ENCODE measurements around the gene TRIM31. TPM values are rescaled to one million over a fixed set of nuclear protein-coding genes. Genes with fewer than 3 reads are reported as not detected.
A peak's percentile ranks its signal among the peaks of the same experiment; 100 is the strongest.

TRIM31 gene
- total RNA-seq, 1 donor from 2014 or later, result not detected

- no peak for TF ChIP-seq CTCF (IDR thresholded peaks at IDR 0.05; ENCODE audit: unreplicated experiment)
- H3K4me1 Mint-ChIP-seq (ENCODE audit: low read depth), result no peaks in the 10 kb centered on the region
Measured at GRCh38 chr6:30136570-30137286, 23.8 kb upstream of the TRIM31 start.

GRCh38 chr6:30135757-30136156, 22.9 kb upstream of the TRIM31 start, which contains the start of gene TRIM40:
TSS of gene TRIM40 (plus strand) at chr6:30136140. CDS start at chr6:30137037, 897 bp downstream.
- Mint-ChIP-seq H3K4me3 (ENCODE audit: low read depth) (no peak within 1 kb of the TSS), H3K27me3 (peaks cover 61% of the 10 kb centered on the region), H3K4me1 (ENCODE audit: low read depth) (peaks cover 1% of the 10 kb centered on the region), H3K27ac (no peak within 1 kb of the TSS), H3K9me3 (ENCODE audit: low read depth) (no peaks in the 10 kb centered on the region), H3K36me3 (ENCODE audit: insufficient read depth) (no peaks in the 10 kb centered on the region)
- TF ChIP-seq CTCF (IDR thresholded peaks at IDR 0.05; ENCODE audit: unreplicated experiment), result no peak
- no peak for DNase-seq (ENCODE audit: low spot score, unreplicated experiment)

More at GRCh38 chr6:30136570-30137286, 23.8 kb upstream of the TRIM31 start:
- no peak for DNase-seq (ENCODE audit: low spot score, unreplicated experiment)
- Mint-ChIP-seq H3K27me3 (peaks cover 61% of the 10 kb centered on the region), H3K27ac (no peak overlapping the region), H3K9me3 (ENCODE audit: low read depth) (no peaks in the 10 kb centered on the region), H3K4me3 (ENCODE audit: low read depth) (no peak overlapping the region), H3K36me3 (ENCODE audit: insufficient read depth) (no peaks in the 10 kb centered on the region)

- Mint-ChIP-seq H3K27me3 (peaks cover 63% of the 10 kb centered on the region), H3K9me3 (ENCODE audit: low read depth) (no peaks in the 10 kb centered on the region)
Measured at GRCh38 chr6:30135147-30135546, 22.3 kb upstream of the TRIM31 start.

GRCh38 chr6:30131947-30132497, 19.1 kb upstream of the TRIM31 start:
- Mint-ChIP-seq H3K36me3 (ENCODE audit: insufficient read depth) (no peaks in the 10 kb centered on the region), H3K4me3 (ENCODE audit: low read depth) (no peak overlapping the region), H3K27ac (no peak overlapping the region), H3K4me1 (ENCODE audit: low read depth) (peaks cover 5% of the 10 kb centered on the region), H3K9me3 (ENCODE audit: low read depth) (no peaks in the 10 kb centered on the region), H3K27me3 (peaks cover 72% of the 10 kb centered on the region)
- DNase-seq (ENCODE audit: low spot score, unreplicated experiment), result no peak
- TF ChIP-seq CTCF (IDR thresholded peaks at IDR 0.05; ENCODE audit: unreplicated experiment), result no peak

More at GRCh38 chr6:30135147-30135546, 22.3 kb upstream of the TRIM31 start:
- no peak for TF ChIP-seq CTCF (IDR thresholded peaks at IDR 0.05; ENCODE audit: unreplicated experiment)
- H3K4me3 Mint-ChIP-seq (ENCODE audit: low read depth), result no peak overlapping the region
- H3K36me3 Mint-ChIP-seq (ENCODE audit: insufficient read depth), result no peaks in the 10 kb centered on the region
- H3K27ac Mint-ChIP-seq, result no peak overlapping the region
- no peak for DNase-seq (ENCODE audit: low spot score, unreplicated experiment)
- peaks cover 1% of the 10 kb centered on the region for H3K4me1 Mint-ChIP-seq (ENCODE audit: low read depth)

- H3K4me3 Mint-ChIP-seq (ENCODE audit: low read depth), result no peak overlapping the region
- H3K9me3 Mint-ChIP-seq (ENCODE audit: low read depth), result no peaks in the 10 kb centered on the region
- H3K27me3 Mint-ChIP-seq, result peaks cover 79% of the 10 kb centered on the region
- TF ChIP-seq CTCF (IDR thresholded peaks at IDR 0.05; ENCODE audit: unreplicated experiment), result peak; percentile 99
- DNase-seq (ENCODE audit: low spot score, unreplicated experiment), result peak; percentile 25
- H3K36me3 Mint-ChIP-seq (ENCODE audit: insufficient read depth), result no peaks in the 10 kb centered on the region
- peaks cover 5% of the 10 kb centered on the region for H3K4me1 Mint-ChIP-seq (ENCODE audit: low read depth)
- no peak overlapping the region for H3K27ac Mint-ChIP-seq
Measured at GRCh38 chr6:30130887-30131862, 18.3 kb upstream of the TRIM31 start.
